ENCODE measurements around the gene IRF4.

IRF4 gene

GRCh38 chr6:398065-398464 is 6.5 kb downstream of the IRF4 start:
- no peak for DNase-seq (ENCODE audit: low read depth in 2 of 2, low spot score in 1 of 2)

- DNase-seq (ENCODE audit: low read depth in 2 of 2, low spot score in 1 of 2), result no peak
These were observed 7.1 kb downstream of the IRF4 start for GRCh38 chr6:398558-399078.

GRCh38 chr6:399785-400534 is 8.4 kb downstream of the IRF4 start:
- no peak for DNase-seq (ENCODE audit: low read depth in 2 of 2, low spot score in 1 of 2)

- DNase-seq (ENCODE audit: low read depth in 2 of 2, low spot score in 1 of 2), result no peak
These were observed 9.3 kb downstream of the IRF4 start for GRCh38 chr6:400815-401214.

GRCh38 chr6:401239-401993 is 9.9 kb downstream of the IRF4 start:
- no peak for DNase-seq (ENCODE audit: low read depth in 2 of 2, low spot score in 1 of 2)

GRCh38 chr6:401994-402640 is 10.6 kb downstream of the IRF4 start:
- no peak for DNase-seq (ENCODE audit: low read depth in 2 of 2, low spot score in 1 of 2)

- DNase-seq (ENCODE audit: low read depth in 2 of 2, low spot score in 1 of 2), result no peak
These were observed 11.5 kb downstream of the IRF4 start for GRCh38 chr6:402901-403658.

- no peak for DNase-seq (ENCODE audit: low read depth in 2 of 2, low spot score in 1 of 2)
These were observed 12.4 kb downstream of the IRF4 start for GRCh38 chr6:403659-404655.

- no peak for DNase-seq (ENCODE audit: low read depth in 2 of 2, low spot score in 1 of 2)
These were observed 13.3 kb downstream of the IRF4 start for GRCh38 chr6:404685-405423.

- no peak for DNase-seq (ENCODE audit: low read depth in 2 of 2, low spot score in 1 of 2)
These were observed 16.6 kb downstream of the IRF4 start for GRCh38 chr6:408148-408547.

GRCh38 chr6:408599-409102 is 17.1 kb downstream of the IRF4 start:
- no peak for DNase-seq (ENCODE audit: low read depth in 2 of 2, low spot score in 1 of 2)

GRCh38 chr6:409370-409972 is 17.9 kb downstream of the IRF4 start:
- no peak for DNase-seq (ENCODE audit: low read depth in 2 of 2, low spot score in 1 of 2)

GRCh38 chr6:410555-411395 is 19.2 kb downstream of the IRF4 start:
- no peak for DNase-seq (ENCODE audit: low read depth in 2 of 2, low spot score in 1 of 2)

- no peak for DNase-seq (ENCODE audit: low read depth in 2 of 2, low spot score in 1 of 2)
These were observed 20.0 kb downstream of the IRF4 start for GRCh38 chr6:411402-412145.

GRCh38 chr6:412146-412886 is 20.8 kb downstream of the IRF4 start:
- DNase-seq (ENCODE audit: low read depth in 2 of 2, low spot score in 1 of 2), result no peak

GRCh38 chr6:414447-414846 is 22.9 kb downstream of the IRF4 start:
- DNase-seq (ENCODE audit: low read depth in 2 of 2, low spot score in 1 of 2), result no peak

All from stimulated activated CD8-positive, alpha-beta memory T cell treated with anti-CD3 and anti-CD28 coated beads, Interleukin-4, amount 100 ng/mL, for 1 hour (primary cell).